Activated CD4-positive, alpha-beta T cell treated with anti-CD3 and anti-CD28 coated beads, Interleukin-2, amount 50 U/mL, for 16 hours (primary cell): Measurements from ENCODE around the gene DGKI.
A peak's percentile ranks its signal among the peaks of the same experiment; 100 is the strongest.

Experiments
- DNase-seq: peaks from one replicate; pipeline ENCODE4 v3.0.0-alpha.2; 2020

DGKI gene

DNA sequence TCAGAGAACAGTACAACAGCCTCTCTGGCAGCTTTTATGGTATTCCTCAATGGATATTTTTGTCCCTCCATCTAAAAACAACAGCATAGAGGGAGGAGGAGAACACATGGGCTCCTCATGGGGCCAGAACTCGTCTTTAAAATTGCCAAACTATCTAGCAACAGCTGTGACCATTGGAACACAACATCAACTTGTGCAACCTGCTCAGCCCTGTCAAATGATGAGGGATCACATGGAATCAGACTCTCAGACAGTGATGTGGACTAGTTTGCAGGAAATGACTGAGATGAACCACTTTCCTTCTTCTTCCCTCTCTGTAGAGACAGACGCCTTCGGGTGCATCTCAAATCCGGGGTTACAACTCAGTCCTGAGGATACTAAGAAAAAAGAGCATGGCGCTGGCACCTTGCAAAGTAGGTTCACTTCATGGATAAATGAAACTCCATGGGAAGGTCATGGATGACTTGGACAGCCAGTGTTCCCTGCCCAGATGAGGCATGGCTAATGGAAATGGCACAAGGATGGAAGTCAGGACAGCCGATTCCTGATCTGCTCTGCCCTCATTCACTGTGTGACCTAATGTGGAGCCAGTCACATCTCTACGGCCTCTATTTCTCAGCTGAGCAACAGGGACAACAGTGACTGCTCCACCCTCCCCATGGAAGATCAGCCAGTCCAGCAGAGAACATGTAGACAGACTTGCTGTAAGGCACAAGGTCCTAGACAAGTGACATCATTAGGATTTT is 24.6 kb upstream of the DGKI start:
- no peak for DNase-seq

DNA sequence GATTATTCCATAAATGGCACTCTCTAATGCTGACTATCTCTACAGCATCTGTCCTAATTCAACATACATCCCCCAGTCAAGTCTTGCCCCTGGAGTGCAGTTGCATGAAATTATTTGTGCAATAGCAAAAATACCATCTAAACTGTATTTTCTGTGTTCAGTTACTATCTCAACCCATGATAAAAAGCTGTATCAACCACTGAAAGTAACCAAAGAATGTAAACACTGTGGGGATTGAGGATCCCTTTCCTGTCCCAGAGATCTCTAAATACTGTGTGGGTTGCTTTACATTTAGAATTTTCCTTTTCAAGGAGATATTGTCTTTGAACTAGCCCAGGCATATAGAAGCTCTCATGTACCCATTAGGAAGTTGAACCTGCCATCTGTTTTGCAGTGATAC is 23.9 kb upstream of the DGKI start:
- DNase-seq, result no peak

DNA sequence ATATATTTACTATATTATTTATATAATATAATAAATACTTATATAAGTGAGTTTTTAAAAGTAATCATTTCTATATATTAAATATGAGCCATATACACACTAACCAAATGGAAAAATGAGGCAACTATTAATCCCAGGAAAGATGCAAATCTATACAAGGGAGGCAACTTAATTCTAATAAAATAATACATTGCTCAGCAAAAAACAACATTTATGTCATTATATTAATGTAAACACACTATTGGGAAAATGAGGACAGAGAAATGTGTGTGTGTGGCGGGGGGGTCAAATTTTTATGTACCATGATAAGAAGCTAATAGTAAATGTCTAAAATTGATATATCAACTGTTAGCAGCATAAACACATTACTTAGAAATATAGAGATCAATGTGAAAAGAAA is 23.3 kb upstream of the DGKI start:
- no peak for DNase-seq

DNA sequence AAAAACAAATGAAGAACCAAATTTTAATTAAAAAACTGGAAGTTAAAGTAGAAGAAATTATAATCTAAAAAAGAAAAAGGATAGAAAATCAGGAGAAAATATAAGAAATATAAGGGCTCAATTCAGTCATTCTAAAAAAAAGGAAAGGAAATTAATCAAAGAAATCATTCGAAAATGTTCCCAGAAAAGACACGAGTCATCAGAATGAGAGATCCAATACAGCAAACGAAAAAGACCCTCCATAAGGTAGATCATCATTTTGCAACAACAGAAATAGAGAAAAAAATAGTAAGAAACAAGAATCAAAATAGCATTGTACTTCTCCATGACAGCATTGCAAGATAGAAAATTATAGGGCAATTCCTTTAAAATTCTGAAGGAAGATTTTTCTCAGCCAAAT is 22.5 kb upstream of the DGKI start:
- no peak for DNase-seq

DNA sequence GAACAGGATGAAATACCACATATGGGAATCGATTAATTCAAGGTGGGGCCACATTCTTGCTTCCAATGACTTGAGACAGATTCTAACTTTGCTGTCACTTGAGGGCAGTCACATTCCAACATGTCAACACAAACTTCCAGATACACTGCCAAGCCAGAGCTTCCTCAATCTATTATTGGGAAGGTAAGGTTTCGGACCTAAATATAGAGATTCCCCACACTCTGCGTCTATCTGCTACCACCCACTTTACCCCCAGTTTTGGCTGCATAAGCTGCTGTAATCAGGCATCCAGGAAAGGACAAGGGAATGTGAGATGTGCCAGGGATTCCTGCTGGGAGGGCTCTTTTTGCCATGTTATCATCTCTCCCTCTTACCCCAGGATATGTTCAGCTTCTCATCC is 20.5 kb upstream of the DGKI start:
- no peak for DNase-seq

DNA sequence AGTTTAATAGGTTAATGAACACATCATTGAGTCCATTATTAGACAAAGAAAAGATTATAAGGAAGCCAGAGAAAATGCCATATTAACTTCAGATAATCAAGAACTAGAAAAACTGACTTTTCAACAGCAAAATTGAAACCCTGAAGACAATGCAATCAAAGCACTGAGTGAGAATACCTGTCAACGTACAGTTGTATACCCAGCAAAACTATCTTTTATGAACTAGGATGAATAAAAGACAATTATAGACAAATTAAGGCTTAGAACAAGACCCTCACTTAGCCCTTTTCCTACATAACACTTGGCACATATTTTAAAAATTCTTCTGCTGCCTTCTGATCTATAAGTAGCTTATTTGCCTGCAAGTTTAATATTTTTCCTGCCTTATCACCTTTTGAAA is 19.0 kb upstream of the DGKI start:
- no peak for DNase-seq

DNA sequence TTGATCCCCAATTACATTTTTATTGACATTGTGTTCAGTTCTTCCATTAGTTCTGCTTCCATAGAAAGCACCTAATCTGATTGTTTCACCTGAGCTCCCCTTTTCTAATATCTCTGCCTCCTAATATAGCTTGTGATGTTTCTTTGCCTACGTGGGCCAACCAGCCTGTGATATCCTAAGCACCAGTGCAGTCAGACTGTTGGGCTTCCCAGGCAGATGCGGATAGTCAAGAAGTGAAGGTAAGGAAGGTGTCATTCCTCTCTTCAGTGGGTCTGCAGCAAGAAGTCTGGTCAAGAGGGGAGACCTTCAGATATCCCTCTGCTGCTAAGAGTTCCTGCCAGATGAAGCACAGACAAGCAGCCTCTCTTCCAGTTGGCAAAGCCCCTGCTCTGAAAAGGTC is 16.2 kb upstream of the DGKI start:
- no peak for DNase-seq

DNA sequence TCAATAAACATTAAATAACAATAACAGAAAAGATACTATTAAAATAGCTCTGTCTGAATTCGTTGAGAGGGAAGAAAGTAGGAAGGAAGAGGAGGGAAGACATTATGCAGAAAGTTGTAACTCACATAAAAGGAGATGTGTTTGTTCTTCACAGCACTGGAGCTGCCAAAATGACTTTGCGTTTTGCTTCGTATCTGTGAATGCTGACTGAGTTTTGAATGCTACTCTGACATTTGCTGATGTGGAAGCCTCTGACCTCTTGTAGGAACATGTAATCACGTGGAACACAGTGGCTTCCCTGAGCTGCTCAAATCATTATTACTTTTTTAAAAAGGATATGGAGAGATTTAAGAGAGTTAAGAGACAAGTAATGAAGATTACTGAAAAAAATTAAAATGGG is 15.6 kb upstream of the DGKI start:
- no peak for DNase-seq

DNA sequence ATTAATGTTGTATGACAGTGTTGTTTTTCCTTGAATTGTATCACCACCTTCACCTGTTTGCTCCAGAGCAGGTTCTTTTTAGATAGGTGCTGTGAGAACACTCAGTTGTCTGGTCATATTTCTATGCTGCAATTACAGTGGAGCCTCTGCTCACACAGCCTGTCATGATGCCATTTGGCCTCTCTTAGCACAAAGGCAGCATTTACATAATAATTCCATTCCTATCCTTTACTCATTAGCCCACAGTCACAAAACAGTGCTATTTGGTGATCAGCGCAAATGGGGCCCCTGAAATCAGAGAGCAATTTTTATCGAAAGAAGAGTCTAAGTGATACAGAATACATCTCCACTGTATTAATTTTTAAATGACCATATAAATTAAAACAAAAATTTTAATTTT is 13.8 kb upstream of the DGKI start:
- no peak for DNase-seq

DNA sequence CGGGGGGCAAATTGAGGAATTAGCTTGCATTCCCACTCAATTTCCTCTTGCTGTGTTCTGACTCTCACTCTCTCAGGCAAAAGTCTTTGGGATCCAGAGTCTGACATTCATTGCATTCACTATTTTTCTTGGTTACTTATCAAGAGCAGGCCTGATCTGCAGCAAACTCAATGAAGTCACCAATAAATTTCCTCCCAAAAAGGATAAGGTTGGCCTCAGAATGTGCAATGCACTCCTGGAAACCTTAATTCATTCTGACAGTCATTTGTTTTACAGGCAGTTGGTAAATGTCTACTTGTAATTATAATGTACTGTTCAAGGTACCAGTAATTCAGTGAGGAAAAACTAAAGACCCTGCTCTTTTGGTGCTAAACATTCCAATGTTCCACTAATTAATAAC is 6.3 kb upstream of the DGKI start:
- no peak for DNase-seq

DNA sequence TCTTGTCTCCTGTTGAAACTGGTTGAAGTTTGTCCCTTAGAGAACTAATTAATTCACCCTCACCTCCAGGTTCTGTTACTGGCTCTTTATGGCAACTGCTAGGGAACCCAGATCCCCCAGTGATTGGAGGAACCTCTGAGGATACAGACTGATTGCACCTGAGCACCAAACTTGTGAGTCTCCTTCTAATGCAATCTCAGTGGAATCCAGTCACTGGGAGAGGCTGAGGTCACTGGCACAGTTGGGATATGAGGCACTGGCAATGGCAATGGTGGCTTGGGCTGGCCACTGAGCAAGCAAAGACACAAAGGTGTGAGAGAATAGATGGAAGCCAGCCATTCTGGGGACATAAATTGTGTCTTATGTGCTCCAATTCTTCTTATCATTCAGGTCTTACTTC is 5.3 kb upstream of the DGKI start:
- DNase-seq, result no peak

DNA sequence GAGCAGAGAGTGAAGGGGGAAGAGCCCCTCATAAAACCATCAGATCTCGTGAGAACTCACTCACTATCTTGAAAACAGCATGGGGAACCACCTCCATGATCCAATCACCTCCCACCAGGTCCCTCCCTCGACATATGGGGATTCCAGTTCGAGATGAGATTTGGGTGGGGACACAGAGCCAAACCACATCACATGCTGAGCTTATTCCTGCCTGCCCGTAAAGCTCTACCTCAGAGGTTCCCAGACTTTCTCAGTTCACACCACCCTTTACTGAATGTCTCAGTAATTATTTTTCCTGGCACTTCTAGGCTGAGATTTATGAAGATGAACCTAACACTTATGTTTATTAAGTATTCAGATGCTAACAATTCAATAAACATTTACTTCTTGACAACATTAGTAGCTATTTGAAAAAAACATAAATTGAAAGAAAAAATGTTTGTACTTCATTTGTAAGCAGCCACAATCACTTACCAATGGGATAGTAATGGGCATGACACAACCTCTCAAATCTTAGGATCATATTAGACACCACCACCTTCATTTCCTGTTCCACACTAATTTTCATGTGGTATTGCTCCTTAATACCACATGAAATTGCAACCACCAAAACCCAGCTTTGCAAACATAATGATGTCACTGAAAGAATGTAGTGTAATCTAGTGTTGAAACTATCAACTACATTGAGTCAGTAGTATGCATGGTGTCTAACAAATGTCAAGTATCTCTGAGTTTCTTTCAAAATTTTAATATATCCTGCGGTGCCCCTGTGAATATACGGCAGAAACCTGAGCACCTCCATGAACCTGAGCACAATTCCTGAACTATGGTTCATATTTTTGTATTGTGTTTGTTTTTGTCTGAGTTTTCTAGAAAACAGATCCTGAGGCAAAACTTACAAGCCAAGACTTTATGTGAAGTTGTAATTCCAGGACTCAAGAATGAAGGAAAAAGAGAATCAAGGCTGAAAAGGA is 4.5 kb upstream of the DGKI start:
- DNase-seq, result no peak

DNA sequence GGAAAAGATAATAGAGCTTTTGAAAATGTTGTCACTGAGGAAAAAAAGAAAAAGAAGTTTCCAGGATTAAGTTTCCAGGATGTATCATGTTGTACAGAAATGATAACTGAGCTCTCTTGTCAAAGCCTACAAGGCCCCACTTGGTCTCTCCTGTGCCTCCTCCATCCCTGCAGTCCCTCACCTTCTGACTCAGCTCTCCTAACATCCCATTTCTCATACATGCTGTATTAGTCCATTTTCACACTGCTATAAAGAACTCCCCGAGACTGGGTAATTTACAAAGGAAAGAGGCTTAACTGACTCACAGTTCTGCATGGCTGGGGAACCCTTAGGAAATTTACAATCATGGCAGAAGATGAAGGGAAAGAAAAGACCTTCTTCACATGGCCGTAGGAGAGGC is 3.8 kb upstream of the DGKI start:
- no peak for DNase-seq

DNA sequence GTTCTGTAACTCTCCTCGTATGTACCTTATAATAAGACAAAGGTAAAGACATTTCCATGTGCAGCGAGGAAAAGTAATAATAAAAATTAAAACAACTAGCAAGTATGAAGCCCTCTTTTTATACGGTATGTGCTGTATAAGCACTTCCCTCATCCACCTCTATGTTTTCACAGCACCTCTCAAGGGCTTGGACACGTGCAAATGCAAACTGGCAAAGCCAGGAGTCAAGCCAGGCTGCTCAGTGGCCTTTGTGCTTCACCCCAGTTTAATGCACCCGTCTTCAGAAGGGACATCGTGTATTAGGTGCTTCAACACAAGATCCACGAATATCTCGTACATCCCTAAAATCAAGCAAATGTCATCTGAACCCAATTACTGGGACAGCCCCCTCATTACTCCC is 1.3 kb upstream of the DGKI start:
- DNase-seq, result no peak

DNA sequence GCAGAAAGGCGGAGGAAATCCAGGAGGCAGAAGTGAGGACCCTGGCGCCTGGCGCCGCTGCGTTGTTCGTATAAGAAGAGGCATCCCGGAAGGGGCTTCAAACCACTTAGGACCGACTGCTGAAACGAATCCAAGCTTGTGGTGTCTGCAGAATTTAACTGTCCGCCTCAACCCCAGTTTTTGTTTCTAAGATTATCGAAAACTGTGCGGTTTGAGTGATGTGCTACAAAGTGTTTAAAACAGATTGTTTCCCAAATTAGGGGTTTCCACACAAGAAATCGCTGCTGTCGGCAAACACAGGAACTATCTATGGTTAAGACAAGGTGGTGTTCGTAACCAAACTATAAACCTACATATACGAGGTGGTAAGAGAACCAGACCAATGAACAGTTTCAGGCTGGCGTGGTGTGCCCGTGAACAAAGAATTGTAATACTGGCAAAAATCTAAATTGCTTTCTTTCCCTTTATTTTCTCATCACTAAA is 835 bp upstream of the DGKI start:
- peak; percentile 21 for DNase-seq

DNA sequence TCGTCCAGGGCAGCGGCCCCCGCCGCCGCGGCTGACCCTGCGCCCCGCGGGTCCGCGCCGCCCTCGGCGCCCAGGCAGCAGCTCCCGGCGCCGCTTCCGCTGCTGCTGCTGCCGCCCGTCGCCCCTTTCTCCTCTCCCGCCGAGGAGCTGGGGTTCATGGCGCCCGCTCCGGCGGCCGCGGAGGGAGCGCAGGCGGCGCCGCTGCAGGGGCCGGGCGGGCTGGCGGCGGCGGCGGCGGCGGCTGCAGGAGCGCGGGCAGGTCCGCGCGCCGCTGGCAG is 286 bp downstream of the DGKI start:
- no peak for DNase-seq

DNA sequence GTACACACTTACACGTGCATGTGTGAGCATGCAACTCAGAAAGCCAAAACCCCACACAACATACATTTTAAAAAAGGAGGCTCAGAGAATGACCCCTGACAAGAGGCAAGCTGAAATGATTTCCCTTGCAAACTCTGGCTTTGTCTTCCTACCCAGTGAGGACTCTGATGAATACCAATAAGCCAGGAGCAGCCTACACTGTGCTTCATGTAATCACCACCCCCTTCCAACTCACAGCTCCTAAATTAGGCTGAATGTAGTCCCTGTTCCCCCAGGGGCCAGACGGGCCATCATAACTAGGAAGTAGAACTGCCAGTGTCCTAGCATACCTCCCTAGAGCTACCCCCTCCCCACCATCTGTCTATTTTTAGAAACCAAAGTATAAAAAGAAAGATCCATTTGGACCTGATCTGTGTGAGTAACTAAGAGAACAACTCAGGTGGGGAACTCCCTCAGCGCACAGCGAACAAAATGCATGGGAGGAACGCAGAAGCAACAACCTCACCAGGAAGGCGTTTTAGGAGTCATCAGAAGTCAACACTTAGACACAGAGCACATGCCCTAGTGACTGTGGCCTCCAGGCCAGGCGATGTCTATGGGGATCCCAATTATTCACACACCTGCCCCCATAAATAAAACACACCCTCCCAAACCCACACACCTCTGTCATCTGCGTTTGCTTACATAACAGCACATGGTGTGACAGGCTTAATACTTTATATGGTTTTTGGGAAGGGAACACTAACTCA is 1.9 kb downstream of the DGKI start:
- DNase-seq, result no peak

DNA sequence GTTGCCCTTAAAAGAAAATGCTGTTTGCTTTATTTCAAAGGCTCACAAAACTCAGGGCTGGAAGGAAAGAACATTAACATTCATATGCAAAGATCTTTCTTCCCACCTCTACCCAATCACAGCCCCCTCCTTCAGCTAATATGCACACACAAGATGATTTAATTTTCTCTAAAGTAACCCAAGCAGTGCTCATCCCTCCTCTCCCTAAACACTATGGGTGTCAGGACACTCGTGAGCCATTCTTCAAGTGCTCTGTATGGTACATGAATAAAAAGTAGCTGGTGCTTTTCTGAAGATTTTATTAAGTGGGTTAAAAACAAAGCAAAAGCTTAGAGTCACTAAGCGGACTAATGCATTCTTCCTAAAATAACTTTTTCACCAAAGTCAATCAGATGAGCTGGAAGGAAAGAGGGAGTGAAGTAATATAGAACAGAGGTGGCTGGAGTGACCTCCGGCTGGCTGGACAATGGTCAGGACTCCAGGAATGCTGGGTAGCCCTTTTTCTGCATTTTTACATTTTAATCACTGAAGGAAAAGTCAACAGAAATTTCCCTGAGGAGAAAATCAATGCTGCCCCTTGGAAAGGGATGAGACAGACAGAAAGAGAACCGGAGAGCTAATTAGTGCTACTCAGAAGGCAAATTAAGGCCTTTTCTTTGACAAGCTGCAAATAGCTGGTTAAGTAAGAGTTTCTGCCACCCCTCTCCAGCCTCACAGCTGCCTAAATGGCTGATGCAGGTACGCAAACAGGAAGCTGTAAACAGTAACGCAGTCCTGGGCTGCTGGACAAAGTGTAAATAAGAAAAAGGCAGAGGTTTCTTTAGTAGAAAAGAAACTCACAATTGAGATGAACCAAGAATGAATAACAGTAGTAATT is 6.6 kb downstream of the DGKI start:
- no peak for DNase-seq

DNA sequence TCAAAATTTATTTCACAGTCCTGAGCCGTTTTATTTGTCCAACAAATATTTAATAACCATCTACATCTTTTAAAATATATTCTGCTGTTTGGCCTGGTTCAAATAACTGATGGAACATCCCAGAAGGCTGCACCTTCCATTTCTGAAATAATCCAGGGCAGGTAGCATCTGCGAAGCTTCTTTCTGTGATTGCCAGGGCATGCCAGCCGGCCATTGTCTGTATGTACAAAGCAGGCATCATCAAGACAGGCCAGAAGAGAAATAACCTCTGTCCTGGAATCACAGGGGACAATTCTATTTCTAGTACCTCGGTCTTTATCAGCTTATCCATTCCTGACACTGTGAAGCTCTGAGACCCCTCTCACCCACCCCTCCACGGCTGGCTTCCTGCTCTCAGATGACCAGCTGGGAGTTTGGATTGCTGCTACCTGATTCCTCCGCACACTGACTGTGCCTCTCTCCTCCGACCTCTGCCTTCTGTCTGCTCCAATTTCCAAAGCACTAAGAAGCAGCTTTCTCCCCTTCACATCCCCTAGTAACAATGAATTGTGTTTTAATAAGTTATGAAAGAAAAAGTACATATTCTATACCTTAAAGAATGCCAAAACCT is 8.0 kb downstream of the DGKI start:
- DNase-seq, result no peak

DNA sequence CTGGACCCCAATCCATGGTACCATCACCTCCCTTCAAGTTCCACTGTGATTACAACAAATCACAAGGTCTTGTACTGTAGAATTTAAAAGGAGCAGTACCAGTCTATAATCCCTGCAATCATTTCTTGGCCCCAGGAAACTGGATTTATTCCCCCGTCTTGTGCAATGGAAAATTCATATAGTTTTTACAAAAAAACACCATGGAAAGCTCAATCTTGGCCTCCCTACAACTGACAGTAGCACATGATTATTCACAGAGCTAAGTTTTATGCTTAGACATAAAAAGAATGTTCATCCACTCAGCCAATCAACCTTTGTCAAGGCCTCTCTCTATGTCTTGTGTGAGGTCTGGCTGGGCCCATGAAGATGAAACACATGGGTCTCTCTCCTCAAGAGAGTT is 10.2 kb downstream of the DGKI start:
- DNase-seq, result no peak

DNA sequence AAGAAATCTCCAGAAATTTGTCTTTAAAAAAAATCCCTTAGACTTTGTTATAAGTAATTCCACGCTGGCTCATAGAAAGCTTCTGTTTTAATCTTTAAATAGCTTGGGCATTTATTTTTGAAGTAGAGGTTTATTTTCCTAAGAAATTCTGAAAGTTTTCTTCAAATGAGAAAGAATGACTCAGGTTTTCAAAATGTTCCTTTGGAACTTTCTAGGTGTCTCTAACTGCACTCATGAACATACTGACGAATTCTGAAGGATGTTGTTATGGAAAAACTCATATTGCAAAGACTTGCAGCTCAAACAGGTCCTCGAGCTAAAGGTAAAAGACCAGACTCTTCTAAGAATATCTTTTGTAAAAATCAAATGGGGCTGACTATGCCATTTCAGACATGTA is 10.7 kb downstream of the DGKI start:
- DNase-seq, result no peak

DNA sequence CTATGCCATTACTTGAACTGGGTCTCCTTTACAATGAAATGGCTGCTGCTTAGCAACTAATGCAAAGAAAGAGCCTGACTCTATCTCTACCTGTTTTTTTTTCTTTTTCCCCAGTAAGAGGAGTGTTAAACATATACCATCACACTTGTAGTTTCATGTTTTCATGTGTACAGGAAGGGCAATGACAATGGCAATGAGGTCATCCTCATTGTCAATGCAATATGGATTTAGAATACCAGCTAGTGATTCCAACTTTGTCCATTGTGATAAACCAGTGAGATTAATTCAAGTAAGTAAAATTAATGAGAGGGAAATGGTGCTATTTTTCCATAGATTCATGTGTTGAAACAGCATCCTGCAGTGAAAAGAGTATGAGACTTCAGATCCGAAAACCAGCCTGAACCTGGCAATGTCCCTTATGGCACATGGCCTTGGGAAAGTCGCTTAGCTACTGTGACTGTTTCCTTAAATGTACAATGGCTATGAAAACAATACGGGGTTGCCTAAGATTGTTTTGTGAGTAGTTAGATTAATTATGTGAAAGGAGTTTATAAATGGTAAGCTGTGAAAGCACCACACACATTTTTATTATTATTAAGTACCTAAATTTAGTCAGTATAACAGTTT is 11.2 kb downstream of the DGKI start:
- no peak for DNase-seq
